Measurements from ENCODE around the gene AAMDC. TPM values are rescaled to one million over a fixed set of nuclear protein-coding genes. Genes with fewer than 3 reads are reported as not detected.

AAMDC gene
- 27.7 and 31.6 TPM in 2 replicates for total RNA-seq

- peak; percentile 95 to 99 for DNase-seq (ENCODE audit: low read depth in 2 of 2)
Observed at GRCh38 chr11:77820565-77821348, at the start of gene AAMDC, which contains the start of gene RSF1. Gene AAMDC, plus strand, starts transcription at chr11:77821144. Its CDS starts 21,353 bp downstream, at chr11:77842497. Gene RSF1, minus strand, starts transcription at chr11:77820722. Its CDS starts 8 bp downstream, at chr11:77820714.

GRCh38 chr11:77775936-77776335, 45.0 kb upstream of the AAMDC start:
- no peak for DNase-seq (ENCODE audit: low read depth in 2 of 2)

GRCh38 chr11:77776455-77776854, 44.5 kb upstream of the AAMDC start:
- DNase-seq (ENCODE audit: low read depth in 2 of 2): peak in 1 of 2 donors; percentile 43

- DNase-seq (ENCODE audit: low read depth in 2 of 2): no peak
Observed at GRCh38 chr11:77778118-77778517, 42.8 kb upstream of the AAMDC start.

GRCh38 chr11:77778549-77778948, 42.4 kb upstream of the AAMDC start:
- DNase-seq (ENCODE audit: low read depth in 2 of 2): no peak

GRCh38 chr11:77779935-77780334, 41.0 kb upstream of the AAMDC start:
- peak; percentile 20 to 46 for DNase-seq (ENCODE audit: low read depth in 2 of 2)

- DNase-seq (ENCODE audit: low read depth in 2 of 2): no peak
Observed at GRCh38 chr11:77783025-77783424, 37.9 kb upstream of the AAMDC start.

GRCh38 chr11:77784572-77784971, 36.4 kb upstream of the AAMDC start:
- DNase-seq (ENCODE audit: low read depth in 2 of 2): no peak

GRCh38 chr11:77789061-77789730, 31.7 kb upstream of the AAMDC start:
- no peak for DNase-seq (ENCODE audit: low read depth in 2 of 2)

- DNase-seq (ENCODE audit: low read depth in 2 of 2): no peak
Observed at GRCh38 chr11:77789731-77790476, 31.0 kb upstream of the AAMDC start.

GRCh38 chr11:77791301-77791700, 29.6 kb upstream of the AAMDC start:
- no peak for DNase-seq (ENCODE audit: low read depth in 2 of 2)

- no peak for DNase-seq (ENCODE audit: low read depth in 2 of 2)
Observed at GRCh38 chr11:77793972-77794371, 27.0 kb upstream of the AAMDC start.

GRCh38 chr11:77799338-77799737, 21.6 kb upstream of the AAMDC start:
- no peak for DNase-seq (ENCODE audit: low read depth in 2 of 2)

GRCh38 chr11:77800449-77800848, 20.5 kb upstream of the AAMDC start:
- no peak for DNase-seq (ENCODE audit: low read depth in 2 of 2)

GRCh38 chr11:77801477-77801876, 19.5 kb upstream of the AAMDC start:
- DNase-seq (ENCODE audit: low read depth in 2 of 2): no peak

GRCh38 chr11:77806415-77806814, 14.5 kb upstream of the AAMDC start:
- DNase-seq (ENCODE audit: low read depth in 2 of 2): no peak

- DNase-seq (ENCODE audit: low read depth in 2 of 2): no peak
Observed at GRCh38 chr11:77806993-77807392, 14.0 kb upstream of the AAMDC start.

- no peak for DNase-seq (ENCODE audit: low read depth in 2 of 2)
Observed at GRCh38 chr11:77813256-77813655, 7.7 kb upstream of the AAMDC start.

GRCh38 chr11:77814848-77815247, 6.1 kb upstream of the AAMDC start:
- DNase-seq (ENCODE audit: low read depth in 2 of 2): no peak

GRCh38 chr11:77815459-77815858, 5.5 kb upstream of the AAMDC start:
- no peak for DNase-seq (ENCODE audit: low read depth in 2 of 2)

GRCh38 chr11:77819411-77819920, 1.5 kb upstream of the AAMDC start:
- peak; percentile 56 to 93 for DNase-seq (ENCODE audit: low read depth in 2 of 2)

Measured in dermis microvascular lymphatic vessel endothelial cell (primary cell).